Heart left ventricle (tissue), 13 donors: ENCODE results near the gene DHX16.

Source experiments
- POLR2A ChIP-seq, 2 donors: fragments of 450-650 bp; IDR thresholded peaks; one replicate each; pipeline ENCODE4 v1.6.1; 2017; ENCODE audit warnings: antibody characterized with exemption in 2 of 2, mild to moderate bottlenecking in 2 of 2, moderate library complexity in 2 of 2
- TF ChIP-seq, protein P1 (sequence below), 12 donors: fragments of 200-600 bp; sonication (generic) in 4 of 12; IDR thresholded peaks; one replicate each; pipeline versions ENCODE4 v1.5.0 to v1.8.0; 2018 to 2022; ENCODE audit warnings: antibody characterized with exemption in 12 of 12, mild to moderate bottlenecking in 5 of 12
- donor health status: ischemic (EF 13 %, LVEDD 7.1; RV severe dilation, severe dysfunction).
- donor health status: DM: no; HTN: yes; CAD: no.
- donor health status: DM: no; HTN: no; CAD: no.
- donor health status: ischemic (EF 25% LVEDD 6.9; RV normal size, moderate dysfunction).
- donor health status: ischemic (EF 25% LVEDD 5.7; RV mildly dilated, moderate dysfunction).
- donor health status: ischemic (EF 35%, LVEDD 5.7; RV mildly dilated, moderate dysfunction).
- donor health status: nonischemic (EF 11% LVEDD 7.7; RV severe dilation, severe dysfunction).
- donor health status: DM: yes; HTN: yes; CAD: no.
- donor health status: PGD.
- donor health status: ischemic (EF 29% LVEDD 5.4; RV normal size, mild dysfunction).
- donor health status: nonischemic (EF 23%, LVEDD 6.1; RV moderate dilation, normal function).

DNA sequence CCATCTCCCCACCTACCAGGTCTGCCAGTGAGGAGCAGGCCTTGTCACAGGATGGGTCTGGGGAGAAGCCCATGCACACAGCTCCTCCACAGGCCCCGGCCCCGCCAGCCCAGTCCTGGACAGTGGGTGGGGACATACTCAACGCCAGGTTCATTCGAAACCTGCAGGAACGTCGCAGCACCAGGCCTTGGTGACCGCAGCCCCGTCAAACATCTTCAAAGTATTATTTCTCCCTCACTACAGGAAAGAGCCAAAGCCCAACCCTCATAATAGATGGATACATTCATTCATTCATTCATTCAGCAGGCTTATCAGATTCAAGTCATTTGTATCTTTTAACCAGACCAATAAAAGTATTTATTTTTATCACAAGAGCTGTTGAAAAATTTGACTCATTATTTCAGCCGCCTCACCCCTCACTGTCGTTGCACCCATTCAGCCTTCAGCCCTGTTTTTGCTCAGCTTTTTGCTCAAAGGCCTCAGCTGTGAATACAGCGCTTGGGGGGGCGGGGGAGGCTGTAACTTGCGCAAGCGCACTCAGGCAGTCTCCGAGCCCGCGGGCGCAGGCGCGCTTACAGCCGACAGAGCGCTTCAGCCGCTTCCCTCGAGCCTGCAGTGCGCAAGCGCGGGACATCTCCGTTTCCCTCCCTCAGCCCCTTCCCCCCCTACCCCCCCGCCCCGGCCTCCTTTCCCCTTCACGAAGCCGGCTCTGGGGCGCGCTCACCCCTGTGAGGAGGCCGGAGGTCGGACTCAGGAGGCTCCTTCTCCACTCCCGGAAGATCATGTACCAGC is 26.2 kb downstream of the DHX16 start, which contains the start of gene C6orf136:
- TF ChIP-seq, protein P1, sequence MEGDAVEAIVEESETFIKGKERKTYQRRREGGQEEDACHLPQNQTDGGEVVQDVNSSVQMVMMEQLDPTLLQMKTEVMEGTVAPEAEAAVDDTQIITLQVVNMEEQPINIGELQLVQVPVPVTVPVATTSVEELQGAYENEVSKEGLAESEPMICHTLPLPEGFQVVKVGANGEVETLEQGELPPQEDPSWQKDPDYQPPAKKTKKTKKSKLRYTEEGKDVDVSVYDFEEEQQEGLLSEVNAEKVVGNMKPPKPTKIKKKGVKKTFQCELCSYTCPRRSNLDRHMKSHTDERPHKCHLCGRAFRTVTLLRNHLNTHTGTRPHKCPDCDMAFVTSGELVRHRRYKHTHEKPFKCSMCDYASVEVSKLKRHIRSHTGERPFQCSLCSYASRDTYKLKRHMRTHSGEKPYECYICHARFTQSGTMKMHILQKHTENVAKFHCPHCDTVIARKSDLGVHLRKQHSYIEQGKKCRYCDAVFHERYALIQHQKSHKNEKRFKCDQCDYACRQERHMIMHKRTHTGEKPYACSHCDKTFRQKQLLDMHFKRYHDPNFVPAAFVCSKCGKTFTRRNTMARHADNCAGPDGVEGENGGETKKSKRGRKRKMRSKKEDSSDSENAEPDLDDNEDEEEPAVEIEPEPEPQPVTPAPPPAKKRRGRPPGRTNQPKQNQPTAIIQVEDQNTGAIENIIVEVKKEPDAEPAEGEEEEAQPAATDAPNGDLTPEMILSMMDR (IDR thresholded peaks at IDR 0.05): no peak
- TF ChIP-seq POLR2A (IDR thresholded peaks at IDR 0.05): peak in 1 of 2 donors; percentile 20
